Measurements from ENCODE around the gene EID2. TPM values are rescaled to one million over a fixed set of nuclear protein-coding genes. Genes with fewer than 3 reads are reported as not detected.

EID2 gene
- total and polyA plus RNA-seq, 10 donors, result 7.9 to 17.7 (median 13.7) TPM

DNA sequence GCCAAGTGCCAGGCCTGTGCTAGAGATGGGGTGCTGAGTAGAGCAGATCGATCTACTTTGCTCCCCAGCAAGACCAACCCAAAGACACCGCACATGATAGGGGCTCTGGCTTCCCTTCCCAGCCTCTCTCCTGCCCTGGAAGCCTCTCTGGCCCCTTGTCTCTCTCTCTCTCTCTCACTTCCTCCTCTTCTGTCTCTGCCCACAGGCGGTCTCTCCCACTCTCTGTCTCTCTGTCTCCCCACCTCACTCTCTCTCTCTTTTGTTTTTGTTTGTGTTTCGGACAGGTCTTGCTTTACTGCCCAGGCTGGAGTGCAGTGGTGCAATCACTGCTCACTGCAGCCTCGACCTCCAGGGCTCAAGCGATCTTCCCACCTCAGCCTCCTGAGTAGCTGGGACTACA is 23.7 kb downstream of the EID2 start:
- no peaks in the 10 kb centered on the region for H3K36me3 ChIP-seq
- peak; percentile 30 for DNase-seq
- peaks cover 2 to 79% (median 40%) of the 10 kb centered on the region in 7 donors for H3K27me3 ChIP-seq (replicated peaks in 1 of 7)
- peaks cover 11 to 20% (median 17%) of the 10 kb centered on the region in 6 donors for H3K4me1 ChIP-seq
- TF ChIP-seq, protein P1, sequence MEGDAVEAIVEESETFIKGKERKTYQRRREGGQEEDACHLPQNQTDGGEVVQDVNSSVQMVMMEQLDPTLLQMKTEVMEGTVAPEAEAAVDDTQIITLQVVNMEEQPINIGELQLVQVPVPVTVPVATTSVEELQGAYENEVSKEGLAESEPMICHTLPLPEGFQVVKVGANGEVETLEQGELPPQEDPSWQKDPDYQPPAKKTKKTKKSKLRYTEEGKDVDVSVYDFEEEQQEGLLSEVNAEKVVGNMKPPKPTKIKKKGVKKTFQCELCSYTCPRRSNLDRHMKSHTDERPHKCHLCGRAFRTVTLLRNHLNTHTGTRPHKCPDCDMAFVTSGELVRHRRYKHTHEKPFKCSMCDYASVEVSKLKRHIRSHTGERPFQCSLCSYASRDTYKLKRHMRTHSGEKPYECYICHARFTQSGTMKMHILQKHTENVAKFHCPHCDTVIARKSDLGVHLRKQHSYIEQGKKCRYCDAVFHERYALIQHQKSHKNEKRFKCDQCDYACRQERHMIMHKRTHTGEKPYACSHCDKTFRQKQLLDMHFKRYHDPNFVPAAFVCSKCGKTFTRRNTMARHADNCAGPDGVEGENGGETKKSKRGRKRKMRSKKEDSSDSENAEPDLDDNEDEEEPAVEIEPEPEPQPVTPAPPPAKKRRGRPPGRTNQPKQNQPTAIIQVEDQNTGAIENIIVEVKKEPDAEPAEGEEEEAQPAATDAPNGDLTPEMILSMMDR (IDR thresholded peaks at IDR 0.05 in 8 of 11, conservative IDR thresholded peaks at IDR 0.05 in 3 of 11), result no peak
- TF ChIP-seq POLR2AphosphoS5 (IDR thresholded peaks at IDR 0.05) (no peak), POLR2A (IDR thresholded peaks at IDR 0.05) (no peak)
- no peak overlapping the region for H3K27ac ChIP-seq
- intact Hi-C loops (cut with DNase I; ENCODE audit: low total_unique reads), result no loop called here
- peak overlapping the region in 1 of 8 donors; percentile 58 for H3K4me3 ChIP-seq
- 38 to 46% (median 40%) methylated on average over 6 of the region's 6 CpGs for WGBS, 5 donors
- no peaks in the 10 kb centered on the region for H3K9me3 ChIP-seq

DNA sequence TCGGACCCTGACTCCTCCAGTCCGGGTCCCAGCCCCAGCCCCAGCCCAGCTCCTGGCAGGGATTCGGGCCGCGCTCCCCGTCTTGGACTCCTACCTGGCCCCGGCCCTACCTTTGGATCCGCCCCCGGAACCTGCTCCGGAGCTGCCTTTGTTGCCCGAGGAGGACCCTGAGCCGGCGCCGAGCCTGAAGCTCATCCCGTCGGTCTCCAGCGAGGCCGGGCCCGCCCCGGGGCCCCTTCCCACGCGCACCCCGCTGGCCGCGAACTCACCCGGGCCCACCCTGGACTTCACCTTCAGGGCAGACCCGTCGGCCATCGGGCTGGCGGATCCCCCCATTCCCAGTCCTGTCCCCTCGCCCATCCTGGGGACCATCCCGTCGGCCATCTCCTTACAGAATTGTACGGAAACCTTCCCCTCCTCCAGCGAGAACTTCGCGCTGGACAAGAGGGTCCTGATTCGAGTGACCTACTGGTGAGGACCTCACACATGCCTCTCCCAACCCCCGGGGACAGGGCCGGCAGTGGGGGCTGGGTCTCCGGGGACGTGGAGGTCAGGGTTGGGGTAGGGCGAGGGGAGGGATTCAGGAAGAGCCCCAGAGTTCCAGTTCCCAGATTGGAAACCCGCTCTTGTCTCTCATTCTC is 24.3 kb downstream of the EID2 start:
- Histone ChIP-seq H3K9me3 (no peaks in the 10 kb centered on the region), H3K27ac (no peak overlapping the region), H3K36me3 (no peaks in the 10 kb centered on the region), H3K27me3 (replicated peaks in 1 of 7) (peaks cover 2 to 85% (median 40%) of the 10 kb centered on the region in 7 donors), H3K4me1 (peaks cover 11 to 20% (median 17%) of the 10 kb centered on the region in 6 donors), H3K4me3 (peak overlapping the region in 7 of 8 donors; percentile 21 to 58 (median 27))
- WGBS, 5 donors, result 5 to 10% (median 5%) methylated on average over 34 to 44 of the region's 44 CpGs
- no peak for DNase-seq
- TF ChIP-seq, protein P1 (IDR thresholded peaks at IDR 0.05 in 8 of 11, conservative IDR thresholded peaks at IDR 0.05 in 3 of 11), result no peak
- TF ChIP-seq POLR2AphosphoS5 (IDR thresholded peaks at IDR 0.05), result no peak
- TF ChIP-seq POLR2A (IDR thresholded peaks at IDR 0.05), result no peak
- intact Hi-C loops (cut with DNase I; ENCODE audit: low total_unique reads), result no loop called here

DNA sequence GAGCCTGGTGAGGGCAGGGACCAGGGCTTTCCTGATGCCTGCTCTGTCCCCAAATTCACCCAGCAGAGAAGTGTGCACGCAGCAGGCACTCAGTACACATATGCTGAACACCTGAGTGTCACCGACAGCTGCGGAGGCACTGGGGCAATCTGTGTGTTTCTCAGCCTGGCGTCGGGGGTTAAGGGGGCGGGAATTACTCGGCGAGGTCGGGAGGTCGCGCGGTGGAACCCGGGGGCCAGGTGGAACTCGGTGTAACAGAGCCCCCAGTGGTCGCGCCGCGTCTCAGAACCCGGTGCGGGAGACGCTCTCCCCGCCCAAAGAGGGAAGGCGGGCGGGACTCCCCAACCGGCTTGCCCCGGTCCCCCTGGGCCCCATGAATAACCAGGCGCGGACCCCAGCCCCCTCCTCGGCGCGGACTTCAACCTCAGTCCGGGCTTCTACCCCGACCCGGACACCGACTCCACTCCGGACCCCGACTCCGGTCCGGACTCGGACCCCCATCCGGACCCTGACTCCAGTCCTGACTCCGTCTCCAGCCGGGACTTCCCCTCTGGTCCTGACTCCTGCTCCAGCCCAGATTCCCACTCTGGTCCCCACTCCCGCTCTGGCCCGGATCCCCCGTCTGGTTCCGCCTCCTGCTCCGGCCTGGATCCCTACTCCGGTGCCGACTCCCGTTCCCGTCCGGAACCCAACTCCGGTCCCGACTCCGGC is 25.0 kb downstream of the EID2 start, which contains the start of gene SELENOV:
TSS of gene SELENOV (plus strand) at position 300 of the 711 bp plus-strand sequence. CDS start at position 374, 74 bp downstream.
- Histone ChIP-seq H3K27me3 (replicated peaks in 1 of 7) (peaks cover 2 to 86% (median 40%) of the 10 kb centered on the region in 7 donors), H3K9me3 (no peaks in the 10 kb centered on the region), H3K4me1 (peaks cover 11 to 20% (median 17%) of the 10 kb centered on the region in 6 donors), H3K27ac (no peak within 1 kb of the TSS), H3K36me3 (no peaks in the 10 kb centered on the region), H3K4me3 (peak within 1 kb of the TSS in 7 of 8 donors; percentile 21 to 58 (median 27))
- 1 to 4% (median 3%) methylated on average over 35 to 56 of the region's 56 CpGs for WGBS, 5 donors
- intact Hi-C loops (cut with DNase I; ENCODE audit: low total_unique reads), result no loop called here
- TF ChIP-seq, protein P1 (IDR thresholded peaks at IDR 0.05 in 8 of 11, conservative IDR thresholded peaks at IDR 0.05 in 3 of 11), result no peak
- TF ChIP-seq POLR2AphosphoS5 (IDR thresholded peaks at IDR 0.05), result no peak
- no peak for TF ChIP-seq POLR2A (IDR thresholded peaks at IDR 0.05)
- DNase-seq, result peak; percentile 76

DNA sequence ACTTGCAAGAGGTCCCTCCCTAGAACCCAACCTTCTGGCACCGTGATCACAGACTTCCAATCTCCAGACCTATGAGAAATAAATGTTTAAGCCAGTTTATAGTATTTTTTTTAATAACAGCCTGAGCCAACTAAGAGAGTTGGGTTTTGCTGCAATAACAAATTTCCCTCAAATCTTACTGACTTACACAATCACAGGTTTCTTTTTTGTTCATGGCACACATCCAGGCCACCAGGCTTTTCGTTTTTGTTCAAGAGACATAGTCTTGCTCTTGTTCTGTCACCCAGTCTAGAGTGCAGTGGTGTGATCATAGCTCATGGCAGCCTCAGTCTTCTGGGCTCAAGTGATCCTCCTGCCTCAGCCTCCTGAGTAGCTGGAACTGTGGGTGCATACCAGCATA is 27.0 kb downstream of the EID2 start:
- TF ChIP-seq POLR2A (IDR thresholded peaks at IDR 0.05), result no peak
- no peak for TF ChIP-seq POLR2AphosphoS5 (IDR thresholded peaks at IDR 0.05)
- TF ChIP-seq, protein P1 (IDR thresholded peaks at IDR 0.05 in 8 of 11, conservative IDR thresholded peaks at IDR 0.05 in 3 of 11), result no peak
- Histone ChIP-seq H3K27ac (no peak overlapping the region), H3K27me3 (replicated peaks in 1 of 7) (peaks cover 2 to 91% (median 45%) of the 10 kb centered on the region in 7 donors), H3K4me1 (peaks cover 11 to 20% (median 17%) of the 10 kb centered on the region in 6 donors), H3K4me3 (no peak overlapping the region), H3K9me3 (no peaks in the 10 kb centered on the region), H3K36me3 (no peaks in the 10 kb centered on the region)
- 44 to 65% (median 53%) methylated on average over 2 of the region's 2 CpGs for WGBS, 5 donors
- no peak for DNase-seq
- intact Hi-C loops (cut with DNase I; ENCODE audit: low total_unique reads), result no loop called here

Data from spleen (tissue), 11 donors.